Astrocyte of the cerebellum (primary cell): ENCODE data around the gene SCRN2.

ENCODE experiments used
- DNase-seq: peaks from one replicate; pipeline ENCODE4 v3.0.0-alpha.2; 2011; ENCODE audit warnings: low read depth
- H3K4me3 ChIP-seq: 2 replicates; pipeline ENCODE4 v1.5.1; 2011; ENCODE audit warnings: mild to moderate bottlenecking, low read depth, low read length, moderate library complexity
- in situ Hi-C: cut with HindIII; loops from 2 replicates; pipeline ENCODE4 v1.10.0; 2017; ENCODE audit warnings: low sequenced_read_pairs
- TF ChIP-seq, protein P1 (sequence below): IDR thresholded peaks from 2 replicates; pipeline ENCODE4 v1.5.1; 2012; ENCODE audit warnings: low read length, low read depth, moderate library complexity, mild to moderate bottlenecking; ENCODE audit errors: missing control alignments

SCRN2 gene

DNA sequence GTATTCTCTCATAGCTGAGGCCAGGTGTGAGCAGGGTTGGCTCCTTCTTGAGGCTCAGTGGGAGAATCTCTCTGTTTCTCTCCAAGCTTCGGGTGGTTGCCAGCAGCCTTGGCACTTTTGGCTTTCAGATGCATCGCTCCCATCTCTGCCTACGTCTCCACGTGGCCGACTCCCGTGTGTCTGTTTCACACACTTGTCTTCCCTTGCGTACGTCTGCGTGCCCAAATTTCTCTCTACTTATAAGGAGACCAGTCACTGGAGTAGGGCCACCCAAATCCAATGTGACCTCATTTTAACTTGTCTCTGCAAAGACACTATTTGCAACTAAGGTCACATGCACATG is 34.2 kb downstream of the SCRN2 start:
- no peak for DNase-seq
- in situ Hi-C loops = no loop called here
- TF ChIP-seq, protein P1, sequence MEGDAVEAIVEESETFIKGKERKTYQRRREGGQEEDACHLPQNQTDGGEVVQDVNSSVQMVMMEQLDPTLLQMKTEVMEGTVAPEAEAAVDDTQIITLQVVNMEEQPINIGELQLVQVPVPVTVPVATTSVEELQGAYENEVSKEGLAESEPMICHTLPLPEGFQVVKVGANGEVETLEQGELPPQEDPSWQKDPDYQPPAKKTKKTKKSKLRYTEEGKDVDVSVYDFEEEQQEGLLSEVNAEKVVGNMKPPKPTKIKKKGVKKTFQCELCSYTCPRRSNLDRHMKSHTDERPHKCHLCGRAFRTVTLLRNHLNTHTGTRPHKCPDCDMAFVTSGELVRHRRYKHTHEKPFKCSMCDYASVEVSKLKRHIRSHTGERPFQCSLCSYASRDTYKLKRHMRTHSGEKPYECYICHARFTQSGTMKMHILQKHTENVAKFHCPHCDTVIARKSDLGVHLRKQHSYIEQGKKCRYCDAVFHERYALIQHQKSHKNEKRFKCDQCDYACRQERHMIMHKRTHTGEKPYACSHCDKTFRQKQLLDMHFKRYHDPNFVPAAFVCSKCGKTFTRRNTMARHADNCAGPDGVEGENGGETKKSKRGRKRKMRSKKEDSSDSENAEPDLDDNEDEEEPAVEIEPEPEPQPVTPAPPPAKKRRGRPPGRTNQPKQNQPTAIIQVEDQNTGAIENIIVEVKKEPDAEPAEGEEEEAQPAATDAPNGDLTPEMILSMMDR = no peak

DNA sequence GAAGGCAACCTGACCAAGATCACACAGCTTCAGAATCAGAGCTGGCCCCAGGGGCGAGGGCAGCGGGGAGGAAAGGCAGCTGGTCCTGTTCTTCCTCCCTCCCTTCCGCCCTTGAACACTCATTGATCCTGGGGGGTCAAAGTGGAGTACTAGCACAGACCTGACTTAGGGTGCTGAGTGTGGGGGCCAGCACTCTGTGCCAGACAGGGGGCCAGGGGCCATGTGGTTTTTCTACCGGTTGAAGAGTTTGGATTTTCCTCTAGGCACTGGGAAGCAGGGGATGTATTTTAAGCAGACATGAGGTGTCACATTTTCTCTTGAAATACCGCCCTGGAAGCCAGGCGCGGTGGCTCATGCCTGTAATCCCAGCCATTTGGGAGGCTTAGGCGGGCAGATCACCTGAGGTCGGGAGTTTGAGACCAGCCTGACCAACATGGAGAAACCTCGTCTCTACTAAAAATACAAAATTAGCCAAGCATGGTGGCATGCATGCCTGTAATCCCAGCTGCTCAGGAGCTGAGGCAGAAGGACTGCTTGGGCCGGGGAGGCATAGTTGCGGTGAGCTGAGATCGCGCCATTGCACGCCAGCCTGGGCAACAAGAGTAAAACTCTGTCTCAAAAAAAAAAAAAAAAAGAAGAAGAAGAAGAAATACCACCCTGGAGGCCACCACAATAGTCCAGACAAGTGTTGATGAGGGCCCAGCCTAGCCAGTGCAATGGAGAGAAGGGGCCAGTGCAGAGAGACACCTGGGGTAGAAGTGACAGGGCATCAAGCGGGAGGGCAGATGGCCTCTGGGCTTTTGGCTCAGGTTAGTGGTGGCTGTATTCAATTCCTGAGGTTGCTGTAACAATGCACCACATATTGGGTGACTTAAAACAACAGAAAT is 34.8 kb downstream of the SCRN2 start:
- TF ChIP-seq, protein P1 = no peak
- no peak overlapping the region for H3K4me3 ChIP-seq
- in situ Hi-C loops = no loop called here
- DNase-seq = no peak

More for the DNA sequence above, 34.2 kb downstream of the SCRN2 start:
- no peak overlapping the region for H3K4me3 ChIP-seq

DNA sequence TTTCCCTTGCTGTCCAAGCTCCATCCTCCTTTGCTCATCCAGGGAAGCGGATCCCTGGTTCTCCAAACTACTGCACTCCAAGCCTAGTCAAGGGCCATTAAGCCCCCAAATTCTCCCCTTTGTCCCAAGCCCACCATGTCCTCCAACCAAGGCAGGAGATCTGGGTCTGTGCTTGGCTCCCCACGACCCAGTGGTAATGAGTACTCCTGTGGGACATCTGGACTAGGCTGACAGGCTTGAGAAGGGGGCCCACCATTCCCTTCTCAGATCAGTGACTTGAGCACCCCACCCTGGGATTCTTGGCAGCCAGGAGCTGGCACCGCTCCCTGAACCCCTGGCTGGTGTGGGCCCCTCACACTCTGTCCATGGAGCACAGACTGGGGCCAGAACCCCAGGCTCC is 36.6 kb downstream of the SCRN2 start:
- no peak overlapping the region for H3K4me3 ChIP-seq
- DNase-seq = no peak
- in situ Hi-C loops = no loop called here
- TF ChIP-seq, protein P1 = no peak

DNA sequence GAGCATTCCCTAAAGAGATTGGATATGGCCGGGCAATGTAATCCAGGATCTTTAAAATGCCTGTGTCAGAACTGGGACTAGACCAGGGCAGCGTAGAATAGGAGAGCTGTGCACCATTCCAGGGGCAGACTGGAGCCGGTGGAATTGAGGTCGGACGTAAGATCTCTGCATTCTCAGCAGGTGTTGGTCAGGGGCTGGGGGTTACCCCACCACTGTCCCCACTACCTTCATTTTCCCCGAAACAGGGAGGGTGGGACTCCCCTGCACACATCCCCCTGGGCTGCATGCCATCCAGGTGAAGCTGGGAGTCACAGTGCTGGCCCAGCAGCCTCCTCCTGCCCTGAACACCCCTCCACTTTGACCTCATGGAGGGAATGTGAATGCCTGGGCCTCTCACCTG is 37.3 kb downstream of the SCRN2 start:
- TF ChIP-seq, protein P1 = no peak
- H3K4me3 ChIP-seq = no peak overlapping the region
- in situ Hi-C loops = no loop called here
- DNase-seq = no peak

DNA sequence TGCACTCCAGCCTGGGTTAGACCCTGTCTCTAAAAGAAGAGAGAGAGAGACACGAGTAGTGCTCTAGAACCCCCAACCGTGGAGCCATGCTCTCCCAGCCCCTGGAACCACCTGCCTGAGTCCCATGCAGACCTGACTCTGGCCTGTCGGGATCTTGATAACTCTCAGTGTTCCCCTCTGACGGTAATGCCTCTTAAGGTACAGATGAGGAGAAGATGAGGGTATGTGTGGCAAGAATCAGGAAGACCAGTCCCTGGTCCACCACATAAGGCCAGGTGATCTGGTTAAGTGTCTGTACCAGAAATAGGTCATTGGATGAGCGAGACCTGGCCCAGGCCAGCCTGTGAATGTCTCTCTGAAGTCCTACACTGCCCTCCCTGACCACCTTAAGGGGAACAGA is 37.9 kb downstream of the SCRN2 start:
- TF ChIP-seq, protein P1 = no peak
- in situ Hi-C loops = no loop called here
- H3K4me3 ChIP-seq = no peak overlapping the region
- no peak for DNase-seq

DNA sequence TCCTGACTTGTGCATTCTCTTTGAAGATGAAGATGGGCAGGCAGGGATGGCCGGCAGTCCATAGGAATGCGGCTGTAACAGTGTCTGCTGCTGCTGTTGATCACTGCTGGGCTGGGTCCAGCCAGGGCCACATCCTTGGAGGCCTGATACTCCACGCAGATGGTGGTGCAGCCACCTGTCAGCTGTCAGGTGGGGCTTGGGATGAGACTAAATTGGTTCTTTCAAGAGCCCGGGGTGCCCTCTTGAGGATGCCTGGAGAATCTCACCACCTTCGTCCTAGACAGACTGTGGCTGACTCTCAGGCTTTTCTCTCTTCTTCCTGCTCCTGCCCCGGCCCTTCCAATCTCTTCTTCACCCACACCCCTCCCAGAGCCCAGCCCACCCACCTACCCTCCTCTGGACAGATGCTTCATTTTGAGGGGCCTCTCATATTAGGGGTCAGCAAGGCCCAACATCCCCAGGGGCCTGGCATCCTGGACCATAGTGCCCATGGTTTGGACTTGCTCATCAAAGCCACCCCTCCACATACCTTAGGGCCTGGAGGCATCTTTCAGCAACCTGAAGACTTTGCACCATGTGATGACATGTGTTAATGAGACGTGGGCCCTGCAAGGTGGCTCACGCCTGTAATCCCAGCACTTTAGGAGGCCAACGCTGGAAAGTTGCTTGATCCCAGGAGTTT is 38.6 kb downstream of the SCRN2 start:
- in situ Hi-C loops = no loop called here
- TF ChIP-seq, protein P1 = peak; percentile 69
- peak; percentile 24 for DNase-seq
- no peak overlapping the region for H3K4me3 ChIP-seq
